ENCODE data around the gene MAD1L1. TPM values are rescaled to one million over a fixed set of nuclear protein-coding genes. Genes with fewer than 3 reads are reported as not detected.

MAD1L1 gene
- polyA plus RNA-seq, 1 experiment, result 32.0 TPM

DNA sequence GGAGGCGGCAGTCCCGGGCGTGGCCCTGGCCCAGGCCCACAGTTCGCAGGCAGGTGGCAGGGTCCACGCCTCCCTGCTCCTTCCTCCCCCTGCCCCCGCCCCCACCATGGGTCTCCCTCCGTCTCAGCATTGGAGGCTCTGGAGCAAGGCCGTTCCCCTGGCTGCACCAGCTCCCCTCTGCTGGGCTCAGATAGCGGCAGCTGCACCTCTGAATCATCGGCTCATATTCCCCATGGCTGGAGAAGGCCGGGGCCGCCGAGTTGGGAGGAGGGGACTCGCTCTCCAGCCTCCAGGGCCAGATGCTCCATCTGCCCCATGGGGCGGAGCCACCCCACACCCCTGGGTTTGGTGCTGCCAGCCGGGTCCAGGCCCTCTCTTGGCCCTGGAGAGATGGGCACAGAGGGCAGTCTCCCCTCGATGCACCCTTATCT, 417.7 kb downstream of the MAD1L1 start:
- ChIA-PET POLR2A (interaction anchor here (0.6 kb wide), 1 partner anchor 349 kb away, joined by 6 read pairs; no protein-coding TSS in a partner anchor), CTCF (no interaction called here)
- H3K4me3 ChIP-seq (ENCODE audit: low read depth, low read length), result no peak overlapping the region
- no peak for DNase-seq (ENCODE audit: low read depth)
- no peaks in the 10 kb centered on the region for H3K27me3 ChIP-seq (ENCODE audit: control insufficient read depth, insufficient read depth, low read length)
- TF ChIP-seq, protein P1, sequence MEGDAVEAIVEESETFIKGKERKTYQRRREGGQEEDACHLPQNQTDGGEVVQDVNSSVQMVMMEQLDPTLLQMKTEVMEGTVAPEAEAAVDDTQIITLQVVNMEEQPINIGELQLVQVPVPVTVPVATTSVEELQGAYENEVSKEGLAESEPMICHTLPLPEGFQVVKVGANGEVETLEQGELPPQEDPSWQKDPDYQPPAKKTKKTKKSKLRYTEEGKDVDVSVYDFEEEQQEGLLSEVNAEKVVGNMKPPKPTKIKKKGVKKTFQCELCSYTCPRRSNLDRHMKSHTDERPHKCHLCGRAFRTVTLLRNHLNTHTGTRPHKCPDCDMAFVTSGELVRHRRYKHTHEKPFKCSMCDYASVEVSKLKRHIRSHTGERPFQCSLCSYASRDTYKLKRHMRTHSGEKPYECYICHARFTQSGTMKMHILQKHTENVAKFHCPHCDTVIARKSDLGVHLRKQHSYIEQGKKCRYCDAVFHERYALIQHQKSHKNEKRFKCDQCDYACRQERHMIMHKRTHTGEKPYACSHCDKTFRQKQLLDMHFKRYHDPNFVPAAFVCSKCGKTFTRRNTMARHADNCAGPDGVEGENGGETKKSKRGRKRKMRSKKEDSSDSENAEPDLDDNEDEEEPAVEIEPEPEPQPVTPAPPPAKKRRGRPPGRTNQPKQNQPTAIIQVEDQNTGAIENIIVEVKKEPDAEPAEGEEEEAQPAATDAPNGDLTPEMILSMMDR (IDR thresholded peaks at IDR 0.05; ENCODE audit: insufficient read depth, low read depth, low read length), result no peak
- no peaks in the 10 kb centered on the region; the same call in 1 of the 2 replicates for H3K36me3 ChIP-seq (ENCODE audit: control insufficient read depth, insufficient read depth, low read length)

DNA sequence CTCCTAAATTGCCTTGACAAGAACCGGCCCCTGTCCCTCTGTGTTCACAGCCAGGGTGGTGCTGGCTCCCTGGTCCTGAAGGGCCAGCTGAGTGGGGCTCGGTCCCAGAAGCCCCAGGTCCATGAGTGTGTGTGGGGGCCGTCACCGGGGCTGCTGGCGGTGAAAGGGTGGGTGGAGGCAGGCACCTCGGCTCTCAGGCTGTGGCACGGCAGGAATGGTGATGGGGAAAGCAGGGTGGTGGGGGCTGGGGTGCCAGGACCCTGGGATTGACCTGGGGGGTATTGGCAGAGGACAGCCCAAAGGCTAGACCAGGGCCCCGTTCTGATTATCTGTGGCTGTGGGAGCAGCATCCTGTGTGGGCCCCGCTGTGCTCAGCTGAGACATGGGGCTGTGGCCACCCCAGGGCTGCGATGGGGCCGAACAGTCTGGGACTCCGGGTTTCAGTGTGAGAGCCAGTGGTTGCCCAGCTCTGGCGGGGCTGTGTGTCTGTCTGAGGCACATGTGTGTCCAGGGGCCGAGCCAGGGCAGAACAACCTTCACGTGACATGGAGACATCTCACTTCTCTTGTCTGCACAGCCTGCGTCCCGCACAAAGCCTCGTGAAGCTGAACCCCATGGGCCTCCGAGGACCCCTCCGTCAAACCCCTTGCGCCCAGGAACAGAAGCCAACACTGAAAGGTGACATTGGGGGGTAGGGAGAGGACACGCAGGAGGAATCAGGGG, 418.5 kb downstream of the MAD1L1 start:
- TF ChIP-seq, protein P1 (IDR thresholded peaks at IDR 0.05; ENCODE audit: insufficient read depth, low read depth, low read length), result no peak
- Histone ChIP-seq H3K36me3 (ENCODE audit: control insufficient read depth, insufficient read depth, low read length) (no peaks in the 10 kb centered on the region; the same call in 1 of the 2 replicates), H3K27me3 (ENCODE audit: control insufficient read depth, insufficient read depth, low read length) (no peaks in the 10 kb centered on the region), H3K4me3 (ENCODE audit: low read depth, low read length) (no peak overlapping the region)
- DNase-seq (ENCODE audit: low read depth), result no peak
- POLR2A ChIA-PET, result no interaction called here
- CTCF ChIA-PET, result no interaction called here

DNA sequence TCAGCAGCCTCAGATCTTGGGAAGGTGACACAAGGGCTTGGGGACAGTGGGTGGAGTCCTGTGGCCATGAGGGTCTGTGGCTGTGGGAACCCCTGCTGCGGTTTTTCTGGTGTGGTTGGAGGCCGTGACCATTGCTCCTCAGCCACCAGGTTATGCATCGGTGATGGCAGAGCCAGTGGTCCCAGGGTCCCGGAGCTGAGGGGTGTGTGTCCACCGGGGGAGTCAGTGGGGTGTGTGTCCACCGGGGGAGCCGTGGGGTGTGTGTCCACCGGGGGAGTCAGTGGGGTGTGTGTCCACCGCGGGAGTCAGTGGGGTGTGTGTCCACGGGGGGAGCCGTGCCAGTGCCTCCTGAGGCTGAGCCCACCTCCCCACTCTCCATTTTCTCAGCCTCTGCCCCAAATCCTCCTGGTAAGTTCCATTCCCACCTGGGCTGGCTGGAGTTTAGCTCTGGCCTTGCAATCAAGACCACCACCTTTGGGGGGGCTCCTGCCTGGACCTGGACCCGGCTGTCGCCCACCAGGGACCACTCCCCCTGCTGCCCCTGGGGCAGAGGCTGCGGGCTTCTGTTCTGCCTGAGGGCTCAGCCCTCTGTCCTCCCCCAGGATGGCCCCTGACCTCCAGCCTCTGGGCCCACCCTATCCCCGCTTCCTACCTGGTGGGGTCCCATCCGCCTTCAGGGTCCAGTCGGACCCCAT, 419.2 kb downstream of the MAD1L1 start:
- TF ChIP-seq, protein P1 (IDR thresholded peaks at IDR 0.05; ENCODE audit: insufficient read depth, low read depth, low read length), result no peak

DNA sequence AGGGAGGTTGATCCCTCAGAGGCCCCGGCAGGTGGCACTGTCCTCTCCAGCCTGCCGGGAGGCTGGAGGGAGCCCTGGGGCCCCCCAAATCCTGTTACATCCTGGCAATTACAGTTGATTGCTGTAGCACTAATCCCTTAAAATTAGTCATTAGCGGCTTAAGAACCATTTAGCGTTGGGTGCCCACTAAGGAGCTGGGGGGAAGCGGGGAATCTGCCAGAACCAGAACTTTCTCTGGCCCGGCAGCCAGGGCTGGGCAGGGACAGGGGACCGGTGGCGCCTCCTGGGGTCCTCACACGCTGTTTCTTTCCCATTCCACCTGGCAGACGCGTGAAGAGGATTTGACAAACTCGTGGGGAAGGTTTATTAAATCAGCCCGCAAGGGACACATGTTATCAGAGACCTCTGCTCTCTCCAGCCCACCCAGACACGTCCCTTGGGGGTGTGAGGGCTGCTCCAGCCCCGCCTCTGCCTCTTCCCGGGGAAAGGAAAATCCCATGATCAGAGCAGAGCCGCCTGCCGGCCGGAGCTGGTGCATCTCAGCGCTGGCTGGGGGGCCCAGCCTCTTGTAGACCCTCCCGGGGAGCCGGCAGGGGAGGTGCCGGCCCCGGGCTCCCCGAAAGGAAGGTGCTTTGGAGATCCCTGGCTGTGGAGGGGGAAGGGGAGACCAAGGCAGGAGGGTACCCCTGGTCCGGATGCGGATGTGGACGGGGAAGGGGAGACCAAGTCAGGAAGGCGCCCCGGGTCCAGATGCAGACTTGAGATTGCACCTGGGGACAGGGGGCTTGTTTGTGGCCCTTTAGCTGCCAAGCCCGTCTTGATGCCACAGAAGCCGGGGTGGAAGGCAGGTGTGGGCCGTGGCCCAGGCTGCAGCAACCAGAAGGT, 420.0 kb downstream of the MAD1L1 start:
- TF ChIP-seq, protein P1 (IDR thresholded peaks at IDR 0.05; ENCODE audit: insufficient read depth, low read depth, low read length), result peak; percentile 25; the same call in 1 of the 2 replicates
- no peak overlapping the region for H3K4me3 ChIP-seq (ENCODE audit: low read depth, low read length)
- CTCF ChIA-PET, result no interaction called here

More for the DNA sequence above, 419.2 kb downstream of the MAD1L1 start:
- Histone ChIP-seq H3K27me3 (ENCODE audit: control insufficient read depth, insufficient read depth, low read length) (no peaks in the 10 kb centered on the region), H3K4me3 (ENCODE audit: low read depth, low read length) (no peak overlapping the region), H3K36me3 (ENCODE audit: control insufficient read depth, insufficient read depth, low read length) (no peaks in the 10 kb centered on the region; the same call in 1 of the 2 replicates)
- ChIA-PET POLR2A (no interaction called here), CTCF (interaction anchor here (0.6 kb wide), 1 partner anchor 12 kb away, joined by 3 read pairs; no protein-coding TSS in a partner anchor)
- no peak for DNase-seq (ENCODE audit: low read depth)

More for the DNA sequence above, 420.0 kb downstream of the MAD1L1 start:
- H3K27me3 ChIP-seq (ENCODE audit: control insufficient read depth, insufficient read depth, low read length), result no peaks in the 10 kb centered on the region
- POLR2A ChIA-PET, result no interaction called here
- no peak for DNase-seq (ENCODE audit: low read depth)
- H3K36me3 ChIP-seq (ENCODE audit: control insufficient read depth, insufficient read depth, low read length), result no peaks in the 10 kb centered on the region; the same call in 1 of the 2 replicates
